ENCODE data around the gene CLIP4.

The CLIP4 gene

GRCh38 chr2:29139152-29139551, 23.9 kb downstream of the CLIP4 start:
- no peak overlapping the region for H3K4me3 Mint-ChIP-seq
- peaks cover 9% of the 10 kb centered on the region for H3K4me1 Mint-ChIP-seq
- no peaks in the 10 kb centered on the region for H3K27me3 Mint-ChIP-seq
- peaks cover 7% of the 10 kb centered on the region for H3K9me3 Mint-ChIP-seq
- ATAC-seq (no peak), DNase-seq (no peak)
- H3K27ac Mint-ChIP-seq: no peak overlapping the region
- H3K36me3 Mint-ChIP-seq (ENCODE audit: low read depth): peaks cover 56% of the 10 kb centered on the region

- H3K4me1 Mint-ChIP-seq: peaks cover 9% of the 10 kb centered on the region
- H3K4me3 Mint-ChIP-seq: no peak overlapping the region
- peaks cover 54% of the 10 kb centered on the region for H3K36me3 Mint-ChIP-seq (ENCODE audit: low read depth)
- ATAC-seq: no peak
- no peak for DNase-seq
- H3K9me3 Mint-ChIP-seq: peaks cover 7% of the 10 kb centered on the region
- peak overlapping the region; percentile 17 for H3K27ac Mint-ChIP-seq
- no peaks in the 10 kb centered on the region for H3K27me3 Mint-ChIP-seq
These were observed 24.5 kb downstream of the CLIP4 start for GRCh38 chr2:29139731-29140130.

- Mint-ChIP-seq H3K9me3 (peaks cover 6% of the 10 kb centered on the region), H3K4me1 (peaks cover 9% of the 10 kb centered on the region), H3K4me3 (no peak overlapping the region), H3K27me3 (no peaks in the 10 kb centered on the region), H3K27ac (no peak overlapping the region), H3K36me3 (ENCODE audit: low read depth) (peaks cover 36% of the 10 kb centered on the region)
- DNase-seq (no peak), ATAC-seq (no peak)
These were observed 28.4 kb downstream of the CLIP4 start for GRCh38 chr2:29143657-29144056.

- no peak overlapping the region for H3K27ac Mint-ChIP-seq
- H3K4me1 Mint-ChIP-seq: no peaks in the 10 kb centered on the region
- no peak overlapping the region for H3K4me3 Mint-ChIP-seq
- H3K36me3 Mint-ChIP-seq (ENCODE audit: low read depth): peaks cover 17% of the 10 kb centered on the region
- no peak for ATAC-seq
- H3K27me3 Mint-ChIP-seq: no peaks in the 10 kb centered on the region
- DNase-seq: no peak
- no peaks in the 10 kb centered on the region for H3K9me3 Mint-ChIP-seq
These were observed 31.0 kb downstream of the CLIP4 start for GRCh38 chr2:29146197-29146596.

- no peak for ATAC-seq
- H3K36me3 Mint-ChIP-seq (ENCODE audit: low read depth): peaks cover 21% of the 10 kb centered on the region
- H3K4me3 Mint-ChIP-seq: no peak overlapping the region
- H3K4me1 Mint-ChIP-seq: no peaks in the 10 kb centered on the region
- H3K27ac Mint-ChIP-seq: no peak overlapping the region
- H3K27me3 Mint-ChIP-seq: no peaks in the 10 kb centered on the region
- no peak for DNase-seq
- H3K9me3 Mint-ChIP-seq: no peaks in the 10 kb centered on the region
These were observed 32.7 kb downstream of the CLIP4 start for GRCh38 chr2:29147963-29148362.

- Mint-ChIP-seq H3K36me3 (ENCODE audit: low read depth) (peaks cover 24% of the 10 kb centered on the region), H3K27ac (no peak overlapping the region)
These were observed 39.4 kb downstream of the CLIP4 start for GRCh38 chr2:29154610-29155009.

GRCh38 chr2:29155578-29155977, 40.4 kb downstream of the CLIP4 start:
- H3K36me3 Mint-ChIP-seq (ENCODE audit: low read depth): peaks cover 26% of the 10 kb centered on the region
- no peak overlapping the region for H3K4me3 Mint-ChIP-seq
- no peak for DNase-seq
- no peaks in the 10 kb centered on the region for H3K9me3 Mint-ChIP-seq
- no peaks in the 10 kb centered on the region for H3K27me3 Mint-ChIP-seq
- no peak for ATAC-seq
- H3K27ac Mint-ChIP-seq: no peak overlapping the region
- no peaks in the 10 kb centered on the region for H3K4me1 Mint-ChIP-seq

More at GRCh38 chr2:29154610-29155009, 39.4 kb downstream of the CLIP4 start:
- H3K4me1 Mint-ChIP-seq: no peaks in the 10 kb centered on the region
- H3K27me3 Mint-ChIP-seq: no peaks in the 10 kb centered on the region
- H3K9me3 Mint-ChIP-seq: no peaks in the 10 kb centered on the region
- no peak overlapping the region for H3K4me3 Mint-ChIP-seq
- no peak for DNase-seq
- ATAC-seq: no peak

GRCh38 chr2:29157131-29157530, 41.9 kb downstream of the CLIP4 start:
- Mint-ChIP-seq H3K36me3 (ENCODE audit: low read depth) (peaks cover 26% of the 10 kb centered on the region), H3K4me1 (no peaks in the 10 kb centered on the region), H3K27ac (no peak overlapping the region), H3K9me3 (no peaks in the 10 kb centered on the region), H3K27me3 (no peaks in the 10 kb centered on the region), H3K4me3 (no peak overlapping the region)
- no peak for DNase-seq
- ATAC-seq: no peak

GRCh38 chr2:29159125-29159524, 43.9 kb downstream of the CLIP4 start:
- Mint-ChIP-seq H3K27me3 (no peaks in the 10 kb centered on the region), H3K9me3 (no peaks in the 10 kb centered on the region), H3K27ac (no peak overlapping the region), H3K4me3 (no peak overlapping the region), H3K4me1 (no peaks in the 10 kb centered on the region), H3K36me3 (ENCODE audit: low read depth) (peaks cover 16% of the 10 kb centered on the region)
- ATAC-seq (no peak), DNase-seq (no peak)

GRCh38 chr2:29160184-29160583, 45.0 kb downstream of the CLIP4 start:
- Mint-ChIP-seq H3K27ac (no peak overlapping the region), H3K4me3 (no peak overlapping the region), H3K27me3 (no peaks in the 10 kb centered on the region), H3K9me3 (no peaks in the 10 kb centered on the region), H3K36me3 (ENCODE audit: low read depth) (peaks cover 12% of the 10 kb centered on the region), H3K4me1 (no peaks in the 10 kb centered on the region)
- no peak for ATAC-seq
- no peak for DNase-seq

GRCh38 chr2:29162204-29162928, 47.2 kb downstream of the CLIP4 start:
- no peaks in the 10 kb centered on the region for H3K4me1 Mint-ChIP-seq

GRCh38 chr2:29164091-29164846, 49.1 kb downstream of the CLIP4 start:
- H3K9me3 Mint-ChIP-seq: no peaks in the 10 kb centered on the region
- no peak for DNase-seq
- H3K4me3 Mint-ChIP-seq: no peak overlapping the region
- ATAC-seq: no peak
- no peaks in the 10 kb centered on the region for H3K4me1 Mint-ChIP-seq
- peaks cover 9% of the 10 kb centered on the region for H3K36me3 Mint-ChIP-seq (ENCODE audit: low read depth)
- no peak overlapping the region for H3K27ac Mint-ChIP-seq
- no peaks in the 10 kb centered on the region for H3K27me3 Mint-ChIP-seq

More at GRCh38 chr2:29162204-29162928, 47.2 kb downstream of the CLIP4 start:
- no peak for ATAC-seq
- peaks cover 8% of the 10 kb centered on the region for H3K36me3 Mint-ChIP-seq (ENCODE audit: low read depth)
- H3K4me3 Mint-ChIP-seq: no peak overlapping the region
- H3K27ac Mint-ChIP-seq: no peak overlapping the region
- no peaks in the 10 kb centered on the region for H3K9me3 Mint-ChIP-seq
- DNase-seq: no peak
- H3K27me3 Mint-ChIP-seq: no peaks in the 10 kb centered on the region

- DNase-seq: no peak
- no peak overlapping the region for H3K27ac Mint-ChIP-seq
These were observed 50.4 kb downstream of the CLIP4 start for GRCh38 chr2:29165362-29166241.

GRCh38 chr2:29166242-29167039, 51.2 kb downstream of the CLIP4 start:
- ATAC-seq (no peak), DNase-seq (no peak)
- Mint-ChIP-seq H3K9me3 (no peaks in the 10 kb centered on the region), H3K36me3 (ENCODE audit: low read depth) (peaks cover 16% of the 10 kb centered on the region), H3K27ac (no peak overlapping the region), H3K27me3 (no peaks in the 10 kb centered on the region), H3K4me1 (no peaks in the 10 kb centered on the region), H3K4me3 (no peak overlapping the region)

More at GRCh38 chr2:29165362-29166241, 50.4 kb downstream of the CLIP4 start:
- no peak for ATAC-seq
- Mint-ChIP-seq H3K4me3 (no peak overlapping the region), H3K9me3 (no peaks in the 10 kb centered on the region), H3K27me3 (no peaks in the 10 kb centered on the region), H3K4me1 (no peaks in the 10 kb centered on the region), H3K36me3 (ENCODE audit: low read depth) (peaks cover 14% of the 10 kb centered on the region)
